OCI-LY1 (cell line): ENCODE results near the gene PAK4.

Experiments
- H2AFZ ChIP-seq: fragments of 200-600 bp; sonication (generic), shearing (Covaris generic); 2 replicates; pipeline ENCODE4 v1.6.0; 2014; ENCODE audit warnings: antibody characterized with exemption, mild to moderate bottlenecking, low read length
- H3F3A ChIP-seq: fragments of 200-600 bp; sonication (generic), shearing (Covaris generic); 2 replicates; pipeline ENCODE4 v1.6.0; 2014; ENCODE audit warnings: mild to moderate bottlenecking, antibody characterized with exemption, low read length, moderate library complexity; ENCODE audit not compliant: insufficient read depth
- H3K27ac ChIP-seq: fragments of 200-600 bp; sonication (generic); 2 replicates; pipeline ENCODE4 v1.5.1; 2014; ENCODE audit warnings: low read length, mixed run types, mild to moderate bottlenecking, low read depth; ENCODE audit not compliant: poor library complexity, severe bottlenecking
- H3K27me3 ChIP-seq: fragments of 200-600 bp; sonication (generic); 2 replicates; pipeline ENCODE4 v1.6.0; 2014; ENCODE audit warnings: antibody characterized with exemption, mild to moderate bottlenecking, low read length, moderate library complexity; ENCODE audit not compliant: insufficient read depth
- H3K36me3 ChIP-seq: fragments of 200-600 bp; sonication (generic); 2 replicates; pipeline ENCODE4 v1.6.1; 2014; ENCODE audit warnings: mild to moderate bottlenecking, antibody characterized with exemption, low read length, moderate library complexity, mixed read lengths; ENCODE audit not compliant: insufficient read depth
- H3K4me1 ChIP-seq: fragments of 200-600 bp; sonication (generic); 2 replicates; pipeline ENCODE4 v1.5.1; 2014; ENCODE audit warnings: mild to moderate bottlenecking, low read length, moderate library complexity; ENCODE audit not compliant: insufficient read depth, severe bottlenecking
- H3K4me2 ChIP-seq: fragments of 200-600 bp; sonication (generic), shearing (Covaris generic); 2 replicates; pipeline ENCODE4 v1.6.1; 2014; ENCODE audit warnings: low read length
- H3K4me3 ChIP-seq: fragments of 200-600 bp; sonication (generic); 2 replicates; pipeline ENCODE4 v1.5.1; 2014; ENCODE audit warnings: low read length, low read depth, mild to moderate bottlenecking, mixed read lengths; ENCODE audit not compliant: poor library complexity, severe bottlenecking
- H3K79me2 ChIP-seq: fragments of 200-600 bp; shearing (Covaris generic); 2 replicates; pipeline ENCODE4 v1.6.1; 2016; ENCODE audit warnings: mixed run types, low read length, mixed read lengths; ENCODE audit not compliant: insufficient read depth
- H3K9ac ChIP-seq: fragments of 200-600 bp; sonication (generic), shearing (Covaris generic); 2 replicates; pipeline ENCODE4 v1.6.1; 2014; ENCODE audit warnings: mild to moderate bottlenecking, low read length, mixed read lengths
- H3K9me2 ChIP-seq: fragments of 200-600 bp; sonication (generic), shearing (Covaris generic); 2 replicates; pipeline ENCODE4 v1.6.1; 2014; ENCODE audit warnings: low read depth, mild to moderate bottlenecking, low read length, mixed read lengths
- H3K9me3 ChIP-seq: fragments of 200-600 bp; shearing (Covaris generic); 2 replicates; pipeline ENCODE4 v1.6.1; 2014; ENCODE audit warnings: low read length, mixed read lengths
- H4K20me1 ChIP-seq: fragments of 200-600 bp; sonication (generic), shearing (Covaris generic); 2 replicates; pipeline ENCODE4 v1.6.0; 2016; ENCODE audit warnings: mild to moderate bottlenecking, low read length; ENCODE audit not compliant: insufficient read depth
- EZH2 ChIP-seq: fragments of 200-600 bp; sonication (generic), shearing (Covaris generic); IDR thresholded peaks from 2 replicates; pipeline ENCODE4 v1.8.0; 2017; ENCODE audit warnings: borderline replicate concordance, mixed run types, mild to moderate bottlenecking, antibody characterized with exemption, low read length, moderate library complexity, mixed read lengths
- TF ChIP-seq, protein P1 (sequence below): fragments of 200-600 bp; sonication (generic), shearing (Covaris generic); IDR thresholded peaks from 2 replicates; pipeline ENCODE4 v1.5.1; 2017; ENCODE audit warnings: mild to moderate bottlenecking, antibody characterized with exemption, low read length, moderate library complexity, mixed read lengths

The PAK4 gene

DNA sequence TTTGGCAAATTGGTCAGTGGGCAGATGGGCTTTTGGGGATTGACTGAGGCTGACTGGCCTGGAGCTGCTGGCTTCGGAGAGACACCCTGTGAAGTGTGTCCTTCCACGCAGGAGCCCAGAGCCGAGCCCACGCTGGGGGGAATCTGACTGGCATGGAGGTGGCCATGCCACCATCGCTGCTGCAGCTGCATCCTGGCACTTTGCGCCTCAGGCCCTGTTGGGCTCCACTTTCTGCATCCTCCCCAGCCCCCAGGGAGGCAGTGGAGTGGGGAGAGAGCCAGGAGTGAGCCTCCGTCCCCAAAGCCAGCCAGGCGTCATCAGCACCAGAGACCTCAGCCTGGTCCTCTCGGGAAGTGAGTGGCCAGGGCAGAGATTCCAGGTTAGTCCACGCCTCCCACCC, 54.2 kb downstream of the PAK4 start:
- Histone ChIP-seq H3K4me3 (no peak overlapping the region), H3K4me2 (no peak overlapping the region), H3K36me3 (no peaks in the 10 kb centered on the region; the same call in 1 of the 2 replicates), H4K20me1 (no peaks in the 10 kb centered on the region), H3K4me1 (no peaks in the 10 kb centered on the region), H3K27ac (no peak overlapping the region), H2AFZ (no peak overlapping the region), H3K27me3 (no peaks in the 10 kb centered on the region), H3K9me3 (no peaks in the 10 kb centered on the region), H3K9me2 (no peaks in the 10 kb centered on the region), H3F3A (no peaks in the 10 kb centered on the region), H3K79me2 (no peaks in the 10 kb centered on the region), H3K9ac (no peak overlapping the region)
- no peak for TF ChIP-seq EZH2

DNA sequence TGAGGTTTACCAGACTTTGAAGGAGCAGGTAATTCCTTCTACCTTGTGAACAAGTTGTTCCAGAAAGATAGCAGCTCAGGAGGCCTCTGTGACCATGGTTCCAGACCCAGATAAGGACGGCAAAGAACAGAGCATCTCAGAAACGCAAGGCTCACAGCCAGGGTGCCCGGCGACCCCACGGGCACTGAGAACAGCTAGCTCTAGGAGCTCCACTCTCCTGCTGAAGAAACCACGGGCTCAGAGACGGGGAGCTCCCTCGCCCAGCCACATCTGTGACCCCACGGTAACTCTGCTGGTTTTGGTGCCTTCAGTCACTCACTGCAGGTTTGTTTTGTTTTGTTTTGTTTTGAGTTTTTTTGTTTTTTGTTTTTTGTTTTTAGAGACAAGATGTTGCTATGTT, 55.2 kb downstream of the PAK4 start:
- Histone ChIP-seq H3F3A (no peaks in the 10 kb centered on the region), H3K4me2 (no peak overlapping the region), H3K4me1 (no peaks in the 10 kb centered on the region), H2AFZ (no peak overlapping the region), H3K27me3 (no peaks in the 10 kb centered on the region), H4K20me1 (no peaks in the 10 kb centered on the region), H3K4me3 (no peak overlapping the region), H3K27ac (no peak overlapping the region), H3K9me3 (no peaks in the 10 kb centered on the region), H3K9ac (no peak overlapping the region), H3K36me3 (no peaks in the 10 kb centered on the region; the same call in 1 of the 2 replicates), H3K9me2 (no peaks in the 10 kb centered on the region), H3K79me2 (no peaks in the 10 kb centered on the region)
- TF ChIP-seq EZH2, result no peak
- TF ChIP-seq, protein P1, sequence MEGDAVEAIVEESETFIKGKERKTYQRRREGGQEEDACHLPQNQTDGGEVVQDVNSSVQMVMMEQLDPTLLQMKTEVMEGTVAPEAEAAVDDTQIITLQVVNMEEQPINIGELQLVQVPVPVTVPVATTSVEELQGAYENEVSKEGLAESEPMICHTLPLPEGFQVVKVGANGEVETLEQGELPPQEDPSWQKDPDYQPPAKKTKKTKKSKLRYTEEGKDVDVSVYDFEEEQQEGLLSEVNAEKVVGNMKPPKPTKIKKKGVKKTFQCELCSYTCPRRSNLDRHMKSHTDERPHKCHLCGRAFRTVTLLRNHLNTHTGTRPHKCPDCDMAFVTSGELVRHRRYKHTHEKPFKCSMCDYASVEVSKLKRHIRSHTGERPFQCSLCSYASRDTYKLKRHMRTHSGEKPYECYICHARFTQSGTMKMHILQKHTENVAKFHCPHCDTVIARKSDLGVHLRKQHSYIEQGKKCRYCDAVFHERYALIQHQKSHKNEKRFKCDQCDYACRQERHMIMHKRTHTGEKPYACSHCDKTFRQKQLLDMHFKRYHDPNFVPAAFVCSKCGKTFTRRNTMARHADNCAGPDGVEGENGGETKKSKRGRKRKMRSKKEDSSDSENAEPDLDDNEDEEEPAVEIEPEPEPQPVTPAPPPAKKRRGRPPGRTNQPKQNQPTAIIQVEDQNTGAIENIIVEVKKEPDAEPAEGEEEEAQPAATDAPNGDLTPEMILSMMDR, result no peak

DNA sequence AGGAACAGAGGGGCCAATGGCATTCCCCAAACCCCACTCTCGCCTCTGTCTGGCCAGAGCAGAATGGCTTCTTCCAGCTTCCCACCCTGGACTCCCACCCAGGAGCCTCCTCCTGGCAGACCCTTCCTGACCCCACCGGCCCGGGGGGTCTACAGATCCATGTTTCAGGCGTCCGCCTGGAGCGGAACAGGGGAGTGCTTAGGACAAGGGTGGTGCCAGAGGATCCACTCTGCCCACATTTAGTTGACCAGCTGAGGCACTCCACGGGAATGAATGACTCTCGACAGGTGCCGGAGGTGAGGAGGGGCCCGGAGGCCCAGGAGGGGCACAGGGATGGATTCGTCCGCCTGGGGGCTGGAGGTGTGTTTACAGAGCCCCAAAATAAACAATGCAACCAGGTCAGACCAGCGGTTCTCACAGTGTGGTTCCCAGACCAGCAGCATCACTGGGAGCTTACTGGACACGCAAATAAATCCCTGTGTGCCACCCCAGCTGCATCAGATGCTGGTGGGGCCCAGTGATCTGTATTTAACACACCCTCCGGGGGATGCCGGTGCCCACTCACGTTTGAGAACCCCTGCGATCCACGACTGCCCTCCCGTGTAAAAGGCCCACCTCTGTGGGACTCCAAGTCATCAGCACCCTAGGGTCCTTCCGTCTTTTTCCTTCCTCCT, 56.1 kb downstream of the PAK4 start:
- Histone ChIP-seq H3K4me3 (no peak overlapping the region), H3K27ac (no peak overlapping the region), H3K36me3 (no peaks in the 10 kb centered on the region; the same call in 1 of the 2 replicates), H3K9me2 (no peaks in the 10 kb centered on the region), H3K9ac (no peak overlapping the region), H3K4me1 (no peaks in the 10 kb centered on the region), H3K9me3 (no peaks in the 10 kb centered on the region), H3K4me2 (no peak overlapping the region), H3K79me2 (no peaks in the 10 kb centered on the region), H3K27me3 (no peaks in the 10 kb centered on the region), H2AFZ (no peak overlapping the region), H3F3A (no peaks in the 10 kb centered on the region), H4K20me1 (no peaks in the 10 kb centered on the region)
- TF ChIP-seq, protein P1, result no peak
- no peak for TF ChIP-seq EZH2

DNA sequence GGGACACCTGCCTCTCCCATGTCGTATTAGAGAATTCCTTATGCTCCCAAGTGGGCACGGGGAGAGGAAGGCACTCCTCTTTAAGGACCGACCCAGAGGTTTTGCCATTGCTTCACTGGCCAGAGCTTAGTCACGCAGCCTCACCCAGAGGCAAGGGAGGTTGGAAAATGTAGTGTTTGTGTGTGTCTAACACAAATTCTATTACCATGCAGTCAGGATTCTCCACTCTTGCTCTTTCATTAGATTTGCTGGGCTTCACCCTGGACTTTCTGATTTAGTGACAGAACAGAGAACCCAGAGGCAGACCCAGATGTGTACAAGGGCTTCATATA, 56.6 kb downstream of the PAK4 start:
- Histone ChIP-seq H3F3A (no peaks in the 10 kb centered on the region), H4K20me1 (no peaks in the 10 kb centered on the region), H3K27ac (no peak overlapping the region), H3K27me3 (no peaks in the 10 kb centered on the region), H3K9me2 (no peaks in the 10 kb centered on the region), H3K79me2 (no peaks in the 10 kb centered on the region), H3K36me3 (no peaks in the 10 kb centered on the region; the same call in 1 of the 2 replicates), H3K4me2 (no peak overlapping the region), H3K4me1 (no peaks in the 10 kb centered on the region), H2AFZ (no peak overlapping the region), H3K9me3 (no peaks in the 10 kb centered on the region), H3K4me3 (no peak overlapping the region), H3K9ac (no peak overlapping the region)
- TF ChIP-seq, protein P1, result no peak
- TF ChIP-seq EZH2, result no peak
